Stimulated activated CD4-positive, alpha-beta T cell treated with anti-CD3 and anti-CD28 coated beads, Interleukin-15, amount 100 ng/mL, for 24 hours (primary cell): ENCODE measurements around the gene MAP3K4.
"Not testable (repeated sequence)": the region's sequence is repeated elsewhere in the genome, so short reads cannot be mapped to it uniquely, and the experiment has no call there.

ENCODE experiments used
- DNase-seq: peaks from one replicate; pipeline ENCODE4 v3.0.0-alpha.2; 2020

Gene MAP3K4

DNA sequence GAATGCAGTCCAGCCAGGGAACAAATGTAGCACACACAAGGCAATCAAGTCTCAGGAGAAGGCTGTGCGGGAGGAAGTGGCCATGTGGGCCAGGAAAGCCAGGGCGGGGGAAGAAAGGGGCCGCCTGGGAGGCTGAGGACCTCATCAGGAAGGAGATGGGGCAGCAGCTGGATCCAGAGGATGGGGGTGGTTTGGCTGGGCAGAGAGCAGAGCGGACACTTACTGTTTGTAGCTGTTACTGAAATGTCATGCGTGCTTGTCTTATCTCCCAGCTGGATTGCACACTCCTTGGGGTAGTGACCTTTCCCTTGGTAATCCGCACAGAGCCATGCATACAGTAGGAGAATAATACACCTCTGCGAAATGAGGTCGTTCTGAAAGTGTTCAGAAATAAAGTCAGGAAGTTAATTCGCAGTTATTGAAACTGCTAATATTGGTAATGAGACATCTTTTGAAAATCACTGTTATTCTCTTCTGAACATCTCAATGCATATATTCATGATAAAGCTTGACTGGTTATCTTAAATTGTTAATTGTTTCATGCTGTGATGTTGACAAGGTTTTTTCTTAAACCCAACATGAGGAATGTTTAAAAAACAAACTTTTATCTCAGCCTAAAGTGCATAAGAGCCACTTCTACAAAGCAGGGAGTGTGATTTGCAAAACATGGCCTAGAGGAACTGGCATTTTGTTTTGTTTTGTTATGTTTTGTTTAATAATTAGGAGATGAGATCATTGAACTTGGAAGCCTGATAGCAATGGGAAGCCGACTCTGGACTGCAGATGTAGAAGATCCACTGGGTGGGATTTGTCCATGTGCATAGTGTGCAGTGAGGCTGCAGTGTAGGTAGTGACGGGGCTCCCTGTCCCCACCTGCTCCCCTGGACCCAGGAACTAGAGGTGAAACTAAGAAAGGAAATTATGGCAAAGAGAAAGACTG lies 18.0 kb upstream of the MAP3K4 start:
- DNase-seq, result no peak

GRCh38 chr6:160974304-160974771 lies 17.2 kb upstream of the MAP3K4 start:
- DNase-seq, result no peak

DNA sequence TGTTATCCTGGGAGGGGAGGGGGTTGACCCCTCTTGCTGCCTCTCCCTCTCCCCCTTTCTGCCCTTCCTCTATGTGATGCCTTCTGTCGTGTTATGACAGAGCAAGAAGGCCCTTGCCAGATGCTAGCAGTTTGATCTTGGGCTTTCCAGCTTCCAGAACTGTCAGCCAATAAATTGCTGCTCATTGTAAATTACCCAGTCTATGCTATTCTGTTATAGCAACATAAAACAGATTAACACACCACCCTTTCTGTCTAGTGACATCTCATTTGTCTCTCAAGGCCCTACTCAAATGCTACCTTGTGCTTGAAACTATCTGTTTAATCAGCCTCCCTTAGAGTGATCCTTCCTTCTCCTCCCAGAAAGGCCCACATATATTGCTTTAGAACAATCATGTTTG lies 16.4 kb upstream of the MAP3K4 start:
- DNase-seq, result no peak

GRCh38 chr6:160975961-160976360 lies 15.6 kb upstream of the MAP3K4 start:
- not testable (repeated sequence) for DNase-seq

DNA sequence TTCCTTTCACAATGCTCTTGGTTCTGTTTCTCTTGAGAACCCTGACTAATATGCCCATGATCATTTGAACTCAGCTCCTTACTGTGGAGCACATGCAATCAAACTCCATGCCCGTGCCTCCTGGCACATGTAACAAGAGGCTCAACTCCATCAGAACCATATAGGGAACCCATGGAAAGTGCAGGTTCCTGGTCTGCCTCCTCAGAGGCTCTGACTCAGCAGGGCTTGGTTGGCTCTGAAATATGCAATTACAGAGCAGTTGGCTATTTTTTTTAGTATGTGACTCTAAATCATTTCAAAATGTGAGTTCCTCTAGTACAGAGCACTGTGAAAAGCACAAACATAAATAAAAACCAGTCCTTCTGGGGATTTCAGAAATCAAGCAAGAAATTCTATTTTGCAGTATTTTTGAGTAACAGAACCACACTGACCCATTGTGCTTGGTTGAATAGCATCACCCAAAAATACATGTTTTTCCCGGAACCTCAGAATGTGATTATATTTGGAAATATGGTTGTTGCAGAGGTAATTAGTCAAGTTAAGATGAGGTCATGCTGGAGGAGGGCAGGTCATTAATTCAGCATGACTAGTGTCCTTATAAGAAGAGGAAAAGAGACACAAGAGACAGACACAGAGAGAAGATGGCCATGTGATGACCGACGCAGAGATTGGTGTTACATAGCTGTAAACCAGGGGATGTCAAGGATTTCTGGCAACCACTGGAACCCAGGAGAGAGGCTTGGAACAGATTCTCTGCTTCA lies 13.2 kb upstream of the MAP3K4 start:
- no peak for DNase-seq

GRCh38 chr6:160979061-160979708 lies 12.4 kb upstream of the MAP3K4 start:
- no peak for DNase-seq

- not testable (repeated sequence) for DNase-seq
Observed at GRCh38 chr6:160983377-160983948, 8.1 kb upstream of the MAP3K4 start.

DNA sequence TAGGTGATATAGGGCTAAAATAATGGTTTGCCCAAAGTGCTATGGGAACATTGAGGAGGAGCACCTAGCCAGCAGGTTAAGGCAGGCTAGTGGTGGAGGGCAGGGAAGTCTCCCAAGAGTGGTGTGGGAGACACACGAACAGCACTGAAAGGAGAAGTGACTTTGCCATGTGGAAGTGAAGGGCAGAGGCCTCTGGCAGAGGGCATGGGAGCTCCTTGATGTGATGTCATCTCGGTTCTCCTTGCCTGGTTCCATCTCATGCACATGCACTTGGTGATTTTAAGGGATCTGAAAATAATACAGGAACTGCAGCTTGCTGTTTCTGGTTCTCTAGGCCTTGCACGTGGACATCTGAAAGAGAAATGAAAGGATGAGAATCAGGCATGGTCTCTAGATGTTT lies 4.7 kb upstream of the MAP3K4 start:
- no peak for DNase-seq

DNA sequence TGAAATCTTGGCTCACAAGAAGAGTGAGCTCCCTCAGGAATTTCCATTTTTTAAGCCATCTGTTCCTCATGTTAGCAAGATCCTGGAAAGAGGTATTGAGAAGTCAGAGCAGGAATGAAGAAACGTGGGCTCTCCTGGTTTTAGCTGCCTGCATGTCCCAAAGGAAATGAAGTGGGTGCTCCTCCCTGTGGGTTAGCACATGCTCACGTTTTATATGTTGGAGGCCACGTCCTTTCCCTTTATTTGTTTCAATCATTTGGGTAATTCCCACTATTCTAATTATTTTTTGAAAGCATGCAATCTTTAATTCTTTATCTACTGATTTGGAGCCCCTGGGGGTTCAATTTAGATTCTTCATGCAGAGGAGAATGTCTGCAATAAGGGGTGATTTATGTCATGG lies 4.3 kb upstream of the MAP3K4 start:
- DNase-seq, result no peak

DNA sequence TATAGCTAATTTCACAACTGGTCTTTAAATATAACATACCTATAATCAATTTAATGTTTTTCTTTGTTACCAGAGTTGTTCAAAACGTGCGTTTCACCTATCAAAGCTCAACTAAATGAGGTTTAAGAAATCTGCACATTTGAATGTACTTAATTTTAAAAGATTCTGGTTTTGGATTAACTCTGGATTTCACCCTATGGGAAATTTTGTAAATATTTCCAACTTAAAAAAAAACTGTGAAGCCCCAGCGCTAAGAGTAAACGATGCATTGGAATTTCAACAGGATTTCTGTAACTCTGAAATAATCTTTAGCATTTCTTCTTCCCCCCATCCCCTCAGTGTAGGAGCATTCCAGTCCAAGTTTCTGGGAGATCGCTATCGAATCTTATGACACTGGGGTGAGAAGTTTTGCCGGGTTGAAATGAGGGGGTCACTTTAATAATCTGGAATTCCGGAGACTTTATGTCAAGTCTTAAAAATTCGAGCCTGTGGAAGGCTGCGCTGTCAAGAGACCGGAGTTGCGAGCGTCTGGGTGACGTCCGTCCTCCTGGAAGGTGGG lies 643 bp upstream of the MAP3K4 start:
- DNase-seq, result no peak

GRCh38 chr6:160992061-160992979 lies 751 bp downstream of the MAP3K4 start:
- peak; percentile 27 for DNase-seq

DNA sequence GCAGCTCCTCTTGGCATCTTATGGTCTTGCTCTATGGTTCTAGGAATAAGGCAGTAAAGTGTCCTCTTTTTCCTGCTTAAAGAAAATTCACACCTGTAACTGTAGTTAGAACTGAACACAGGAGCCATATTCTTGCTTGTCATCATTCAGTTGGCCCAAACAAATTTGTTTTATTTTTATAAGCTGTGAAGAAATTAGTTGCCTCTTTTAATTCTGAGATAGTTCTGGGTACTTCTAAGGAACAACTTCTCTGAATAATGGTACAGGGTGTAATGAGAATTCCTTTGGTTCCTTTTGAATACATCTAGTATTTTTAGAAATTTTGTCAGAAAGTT lies 1.4 kb downstream of the MAP3K4 start:
- DNase-seq, result no peak

DNA sequence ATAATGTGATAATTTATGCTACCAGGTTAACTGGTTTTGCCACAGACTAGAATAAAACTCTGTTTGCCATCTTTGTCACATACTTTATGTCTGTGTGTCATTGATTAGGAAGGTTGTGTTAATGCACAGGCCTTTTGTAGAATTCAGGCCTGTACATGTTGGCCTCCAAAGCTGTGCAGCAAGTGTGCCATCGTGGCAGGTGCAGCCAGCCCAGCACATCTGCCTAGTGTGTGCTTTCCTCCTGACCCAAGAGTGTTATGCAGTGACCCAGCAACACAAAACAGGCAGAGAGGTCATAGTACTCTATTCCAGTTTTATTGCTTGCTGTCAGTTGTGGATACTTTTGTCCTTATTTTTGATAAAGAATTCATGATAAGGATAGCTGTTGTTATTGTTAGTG lies 3.7 kb downstream of the MAP3K4 start:
- DNase-seq, result no peak

DNA sequence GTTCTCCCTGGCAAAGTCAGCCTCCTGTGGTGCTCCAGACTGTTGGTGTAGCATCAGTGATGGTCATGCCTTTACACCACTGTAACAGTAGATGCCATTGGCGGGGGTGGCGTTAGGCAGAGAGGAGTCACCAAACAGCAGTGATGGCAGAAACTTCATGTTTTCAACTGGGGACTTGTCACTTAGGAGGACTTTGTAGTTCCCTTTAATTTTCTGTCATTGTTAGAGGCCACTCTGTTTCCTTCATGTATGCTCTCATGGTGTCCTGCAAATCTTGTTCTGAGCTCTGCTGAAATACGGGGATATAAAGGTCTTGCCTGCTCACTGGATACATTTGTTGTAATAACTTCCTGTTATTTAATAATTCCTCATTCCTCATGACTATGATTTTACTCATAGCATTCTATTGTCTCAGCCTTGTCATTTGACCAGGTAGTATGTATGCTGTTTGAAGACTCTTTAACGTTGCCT lies 4.6 kb downstream of the MAP3K4 start:
- DNase-seq, result no peak

- no peak for DNase-seq
Observed at GRCh38 chr6:160998217-160998616, 6.6 kb downstream of the MAP3K4 start.

DNA sequence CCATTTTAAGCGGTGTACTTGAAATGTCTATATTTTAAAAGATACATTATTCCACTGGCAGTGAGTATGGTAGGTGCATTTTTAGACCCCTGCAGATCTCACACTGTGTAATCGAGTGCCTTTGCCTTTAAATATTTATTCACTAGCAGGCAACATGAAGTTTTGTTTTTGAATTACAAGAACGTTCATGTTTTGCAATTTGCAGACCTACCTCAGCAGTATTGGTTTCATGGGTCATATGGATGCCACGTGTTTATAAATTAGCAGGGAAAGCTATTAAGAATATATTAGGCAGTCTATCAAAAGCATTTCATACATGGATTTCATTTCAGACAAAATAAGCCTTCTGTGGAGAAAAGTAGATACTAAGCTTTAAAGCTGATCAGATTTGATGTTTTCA lies 7.2 kb downstream of the MAP3K4 start:
- no peak for DNase-seq

DNA sequence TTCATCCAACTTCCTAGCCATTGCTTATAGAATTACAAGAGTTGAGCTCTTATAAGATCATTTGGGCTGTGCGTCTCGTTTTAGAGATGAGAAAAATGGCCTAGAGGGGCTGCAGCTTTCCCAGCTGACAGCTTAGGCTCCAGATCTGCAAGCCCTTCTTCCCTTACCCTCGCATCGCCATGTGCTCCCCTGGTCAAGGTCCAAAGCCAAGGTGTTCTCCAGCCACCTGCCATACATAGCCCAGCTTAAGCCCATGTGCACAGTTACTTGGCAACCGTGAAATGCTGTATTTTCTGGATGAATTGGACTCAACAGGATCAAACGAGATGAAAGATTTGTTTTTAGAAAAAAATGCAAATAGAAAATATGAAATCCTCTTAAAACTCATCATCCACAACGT lies 7.9 kb downstream of the MAP3K4 start:
- no peak for DNase-seq

DNA sequence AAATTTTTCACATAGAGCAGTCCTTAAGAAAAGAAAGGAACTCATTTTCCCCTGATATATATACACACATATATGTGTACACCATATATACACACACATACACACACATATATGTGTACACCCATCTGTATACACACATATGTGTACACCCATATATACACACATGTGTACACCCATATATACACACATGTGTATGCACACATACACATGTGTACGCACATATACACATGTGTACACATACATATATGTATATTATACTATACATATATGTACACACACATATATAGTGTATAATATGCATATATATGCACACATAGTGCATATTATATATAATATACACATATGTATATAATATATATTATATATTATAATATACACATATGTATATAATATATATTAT lies 9.1 kb downstream of the MAP3K4 start:
- DNase-seq, result no peak

DNA sequence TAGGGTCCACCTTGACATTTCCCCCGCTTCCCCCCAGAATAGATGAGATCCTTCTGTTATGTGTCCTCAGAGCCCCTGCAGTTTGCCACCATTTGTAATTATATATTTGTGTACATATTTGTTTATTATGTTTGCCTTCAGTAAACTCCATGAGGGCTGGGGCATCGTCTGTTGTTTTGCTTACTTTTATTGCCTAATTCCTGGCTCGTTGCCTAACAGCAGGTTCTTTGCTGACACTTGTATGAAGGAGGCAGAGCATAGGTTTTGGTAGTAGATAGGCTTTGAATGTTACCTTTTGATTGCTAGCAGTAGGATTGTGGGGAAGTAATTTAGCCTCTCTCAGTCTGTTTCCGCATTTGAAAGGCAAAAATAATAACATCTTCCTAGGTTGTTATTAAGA lies 9.9 kb downstream of the MAP3K4 start:
- DNase-seq, result no peak

DNA sequence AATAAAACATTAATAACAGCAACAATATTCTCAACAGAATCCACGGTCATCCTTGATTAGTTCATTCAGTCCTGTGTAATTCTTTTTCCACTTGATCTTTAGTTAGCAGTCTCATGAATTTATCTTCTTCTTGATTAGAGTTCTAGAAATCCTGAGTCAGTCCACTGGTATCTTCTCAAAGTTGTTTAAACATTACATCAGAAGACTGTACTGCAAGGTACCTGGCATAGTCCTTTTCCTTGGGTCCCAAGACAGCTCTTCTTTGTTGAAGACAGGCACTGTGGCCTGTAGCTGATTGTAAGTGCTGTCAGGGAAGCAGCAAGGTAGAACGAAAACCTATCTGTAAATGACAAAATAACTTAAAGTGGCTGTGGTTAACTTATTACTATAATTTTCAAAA lies 11.8 kb downstream of the MAP3K4 start:
- no peak for DNase-seq

- no peak for DNase-seq
Observed at GRCh38 chr6:161008245-161008644, 16.7 kb downstream of the MAP3K4 start.

GRCh38 chr6:161009991-161010390 lies 18.4 kb downstream of the MAP3K4 start:
- DNase-seq, result no peak
